Measurements from ENCODE around the gene EIF4B.

- TF ChIP-seq CTCF (IDR thresholded peaks at IDR 0.05; ENCODE audit: control extremely low read depth in 1 of 3, insufficient read depth in 1 of 3, low read depth in 1 of 3, low read length in 3 of 3) (no peak), POLR2A (IDR thresholded peaks at IDR 0.05; ENCODE audit: control extremely low read depth in 1 of 2, low read depth in 2 of 2, low read length in 2 of 2) (no peak), EZH2 (IDR thresholded peaks at IDR 0.05; ENCODE audit: low read depth, low read length, severe bottlenecking) (no peak), CEBPB (IDR thresholded peaks at IDR 0.05; ENCODE audit: low read depth, low read length) (no peak), YY1 (IDR thresholded peaks at IDR 0.05; ENCODE audit: low read depth, low read length) (no peak), FOSL1 (IDR thresholded peaks at IDR 0.05; ENCODE audit: insufficient read depth, low read depth, low read length) (no peak)
Measured at GRCh38 chr12:53045696-53046045, 39.4 kb downstream of the EIF4B start.
